Right atrium auricular region (tissue), 2 donors: ENCODE measurements around the gene ALDH2. TPM values are rescaled to one million over a fixed set of nuclear protein-coding genes. Genes with fewer than 3 reads are reported as not detected.

ENCODE experiments used
- DNase-seq: peaks from one replicate; pipeline ENCODE4 v3.0.0-alpha.2; 2019; ENCODE audit warnings: low spot score
- H3K27ac ChIP-seq, 2 donors: fragments of 200-600 bp; sonication (generic); 1 replicate in 1 of 2; 2 replicates in 1 of 2; pipeline ENCODE4 v1.5.1; 2016 to 2019
- H3K27me3 ChIP-seq, 2 donors: fragments of 200-600 bp; sonication (generic); one replicate each; pipeline versions ENCODE4 v1.5.1 to v1.6.0; 2017 to 2019
- H3K36me3 ChIP-seq: fragments of 200-600 bp; sonication (generic); one replicate; pipeline ENCODE4 v1.5.1; 2016
- H3K4me1 ChIP-seq, 2 donors: fragments of 200-600 bp; sonication (generic); one replicate each; pipeline versions ENCODE4 v1.5.1 to v1.6.0; 2017 to 2019
- H3K4me3 ChIP-seq, 2 donors: fragments of 200-600 bp; sonication (generic); 1 replicate in 1 of 2; 2 replicates in 1 of 2; pipeline ENCODE4 v1.5.1; 2017 to 2019; ENCODE audit warnings: mild to moderate bottlenecking in 1 of 2, moderate library complexity in 1 of 2
- H3K9me3 ChIP-seq, 2 donors: fragments of 200-600 bp; sonication (generic); one replicate each; pipeline ENCODE4 v1.5.1; 2019
- total RNA-seq, 2 donors: library from RNA; depleted of rRNA; stranded (reverse); fragments of >200 nt; gene quantifications; one replicate each; pipeline ENCODE4 v1.1.0, GENCODE V29; 2016
- TF ChIP-seq, protein P1 (sequence below), 2 donors: fragments of 200-600 bp; sonication (generic); IDR thresholded peaks; one replicate each; pipeline ENCODE4 v1.5.1; 2019; ENCODE audit warnings: antibody characterized with exemption in 2 of 2

Gene ALDH2
- total RNA-seq, 2 donors from 2014 or later = 157 to 158 TPM

DNA sequence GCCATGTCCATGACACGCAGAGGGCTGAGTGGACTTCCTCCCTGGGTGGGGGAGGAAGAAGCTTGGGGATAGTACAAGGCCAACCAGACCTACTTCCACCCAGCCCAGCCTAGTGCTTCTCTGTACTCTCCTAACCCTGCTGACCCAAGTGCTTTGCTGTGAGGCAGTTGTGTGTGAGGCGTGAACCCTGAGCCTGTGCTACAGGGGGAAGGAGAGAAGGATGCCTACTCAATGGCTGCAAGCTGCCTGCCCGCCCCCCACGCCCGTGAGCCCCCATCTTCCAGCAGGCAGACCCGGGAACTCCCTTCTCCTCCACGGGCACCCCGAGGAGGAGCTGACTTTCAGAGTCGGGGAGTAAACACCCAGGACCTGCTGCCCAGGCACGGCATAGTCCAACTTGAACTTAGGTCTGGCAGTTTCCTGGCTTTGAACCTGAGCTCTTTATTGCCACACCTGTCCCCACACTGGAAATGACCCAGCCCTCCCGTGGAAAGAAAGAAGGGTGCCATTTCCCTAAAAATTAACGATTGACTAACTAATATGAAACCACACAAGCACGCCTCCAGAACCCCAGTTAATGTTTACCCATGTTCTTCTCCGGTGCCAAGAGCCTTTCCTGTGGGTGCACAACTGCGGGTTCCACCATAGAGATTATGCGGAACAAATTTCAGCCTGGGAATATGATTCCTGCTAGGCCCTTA is 10.8 kb downstream of the ALDH2 start:
- H3K27me3 ChIP-seq = no peaks in the 10 kb centered on the region
- no peak overlapping the region for H3K4me3 ChIP-seq
- peaks cover 8% of the 10 kb centered on the region for H3K36me3 ChIP-seq
- DNase-seq = no peak
- TF ChIP-seq, protein P1, sequence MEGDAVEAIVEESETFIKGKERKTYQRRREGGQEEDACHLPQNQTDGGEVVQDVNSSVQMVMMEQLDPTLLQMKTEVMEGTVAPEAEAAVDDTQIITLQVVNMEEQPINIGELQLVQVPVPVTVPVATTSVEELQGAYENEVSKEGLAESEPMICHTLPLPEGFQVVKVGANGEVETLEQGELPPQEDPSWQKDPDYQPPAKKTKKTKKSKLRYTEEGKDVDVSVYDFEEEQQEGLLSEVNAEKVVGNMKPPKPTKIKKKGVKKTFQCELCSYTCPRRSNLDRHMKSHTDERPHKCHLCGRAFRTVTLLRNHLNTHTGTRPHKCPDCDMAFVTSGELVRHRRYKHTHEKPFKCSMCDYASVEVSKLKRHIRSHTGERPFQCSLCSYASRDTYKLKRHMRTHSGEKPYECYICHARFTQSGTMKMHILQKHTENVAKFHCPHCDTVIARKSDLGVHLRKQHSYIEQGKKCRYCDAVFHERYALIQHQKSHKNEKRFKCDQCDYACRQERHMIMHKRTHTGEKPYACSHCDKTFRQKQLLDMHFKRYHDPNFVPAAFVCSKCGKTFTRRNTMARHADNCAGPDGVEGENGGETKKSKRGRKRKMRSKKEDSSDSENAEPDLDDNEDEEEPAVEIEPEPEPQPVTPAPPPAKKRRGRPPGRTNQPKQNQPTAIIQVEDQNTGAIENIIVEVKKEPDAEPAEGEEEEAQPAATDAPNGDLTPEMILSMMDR (IDR thresholded peaks at IDR 0.05) = no peak
- peak overlapping the region; percentile 88 to 92 for H3K27ac ChIP-seq
- H3K4me1 ChIP-seq = peaks cover 0 to 49% of the 10 kb centered on the region in 2 donors
- peaks cover 0 to 5% of the 10 kb centered on the region in 2 donors for H3K9me3 ChIP-seq

DNA sequence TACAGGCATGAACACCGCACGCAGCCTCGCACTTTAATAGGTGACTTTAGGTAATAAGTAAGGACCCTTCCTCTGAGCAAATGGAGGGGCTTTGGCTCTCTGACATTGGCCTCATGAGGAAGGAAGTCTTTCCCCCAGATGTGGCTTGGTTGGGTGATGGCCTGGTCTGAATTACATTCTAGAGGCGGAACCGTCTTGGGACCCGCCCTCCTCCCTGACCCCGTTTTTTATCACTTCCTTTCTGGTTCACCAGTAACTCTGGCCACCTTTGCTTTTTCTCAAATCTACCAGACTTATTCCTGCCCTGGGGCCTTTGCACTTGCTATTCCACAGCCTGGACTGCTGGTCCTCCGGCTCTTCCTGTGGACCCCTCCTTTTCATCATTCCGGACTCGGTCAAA is 13.4 kb downstream of the ALDH2 start:
- H3K4me3 ChIP-seq = no peak overlapping the region
- peaks cover 31% of the 10 kb centered on the region for H3K36me3 ChIP-seq
- no peaks in the 10 kb centered on the region for H3K27me3 ChIP-seq
- H3K4me1 ChIP-seq = peaks cover 0 to 24% of the 10 kb centered on the region in 2 donors
- DNase-seq = no peak
- H3K27ac ChIP-seq = no peak overlapping the region
- H3K9me3 ChIP-seq = peaks cover 0 to 5% of the 10 kb centered on the region in 2 donors
- TF ChIP-seq, protein P1 (IDR thresholded peaks at IDR 0.05) = no peak

DNA sequence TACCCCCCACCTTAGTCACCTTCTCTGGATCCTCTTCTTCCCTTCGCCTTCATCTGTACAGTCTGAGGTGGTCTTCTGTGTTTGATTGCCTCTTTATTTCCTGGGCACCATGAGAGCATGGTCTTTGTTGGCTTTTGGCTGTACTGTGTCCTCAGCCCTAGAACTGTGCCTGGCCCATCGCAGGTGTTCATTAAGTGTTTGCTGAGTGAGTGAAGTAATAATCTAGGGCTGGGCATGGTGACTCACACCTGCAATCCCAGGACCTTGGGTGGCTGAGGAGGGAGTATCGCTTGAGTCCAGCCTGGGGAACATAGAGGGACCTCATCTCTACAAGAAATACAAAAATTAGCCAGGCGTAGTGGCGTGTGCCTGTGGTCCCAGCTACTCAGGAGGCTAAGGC is 13.9 kb downstream of the ALDH2 start:
- Histone ChIP-seq H3K9me3 (peaks cover 0 to 5% of the 10 kb centered on the region in 2 donors), H3K36me3 (peaks cover 36% of the 10 kb centered on the region), H3K4me1 (peaks cover 0 to 20% of the 10 kb centered on the region in 2 donors), H3K4me3 (no peak overlapping the region), H3K27me3 (no peaks in the 10 kb centered on the region), H3K27ac (no peak overlapping the region)
- no peak for DNase-seq
- TF ChIP-seq, protein P1 (IDR thresholded peaks at IDR 0.05) = no peak

DNA sequence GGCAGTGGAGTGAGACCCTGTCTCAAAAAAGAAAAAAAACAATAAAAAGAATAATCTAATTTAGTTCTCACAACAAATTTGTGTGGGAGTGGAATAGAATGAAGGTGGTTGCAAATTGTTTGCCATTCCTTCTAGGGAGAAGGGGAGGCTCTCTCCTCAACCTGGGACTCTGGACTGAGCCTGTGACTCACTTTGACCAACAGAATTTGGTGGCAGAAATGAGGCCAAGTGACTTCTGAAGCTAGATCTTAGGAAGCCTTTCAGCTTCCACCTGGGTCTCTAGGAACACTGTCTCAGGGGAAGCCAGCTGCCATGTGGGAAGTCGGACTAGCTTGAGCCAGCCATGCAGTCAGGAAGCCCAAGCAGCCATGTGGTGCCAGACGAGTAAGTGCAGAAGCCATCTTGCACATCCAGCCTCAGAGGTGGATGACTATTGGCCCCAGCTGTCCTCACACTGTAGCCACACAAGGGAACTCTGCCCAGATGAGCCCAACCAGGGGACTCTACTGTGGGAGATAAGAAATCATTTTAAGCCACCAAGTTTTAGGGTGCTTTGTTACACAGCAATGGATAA is 14.4 kb downstream of the ALDH2 start:
- H3K9me3 ChIP-seq = peaks cover 0 to 5% of the 10 kb centered on the region in 2 donors
- no peak for DNase-seq
- H3K4me3 ChIP-seq = no peak overlapping the region
- H3K4me1 ChIP-seq = peaks cover 0 to 14% of the 10 kb centered on the region in 2 donors
- H3K27ac ChIP-seq = no peak overlapping the region
- no peaks in the 10 kb centered on the region for H3K27me3 ChIP-seq
- H3K36me3 ChIP-seq = peaks cover 41% of the 10 kb centered on the region
- TF ChIP-seq, protein P1 (IDR thresholded peaks at IDR 0.05) = no peak

DNA sequence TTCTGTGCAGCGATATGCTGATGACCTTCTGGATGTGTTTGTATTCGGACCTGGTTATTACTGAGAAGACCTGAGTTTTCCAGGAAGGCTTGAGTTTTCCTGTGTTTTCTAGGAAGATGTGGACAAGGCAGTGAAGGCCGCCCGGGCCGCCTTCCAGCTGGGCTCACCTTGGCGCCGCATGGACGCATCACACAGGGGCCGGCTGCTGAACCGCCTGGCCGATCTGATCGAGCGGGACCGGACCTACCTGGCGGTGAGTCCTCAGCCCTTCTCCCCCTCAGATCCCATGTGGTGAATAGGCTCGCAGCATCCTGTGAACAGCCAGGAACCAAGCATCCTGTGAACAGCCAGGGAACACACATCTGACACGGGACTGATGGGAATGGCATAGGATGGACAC is 16.3 kb downstream of the ALDH2 start:
- Histone ChIP-seq H3K36me3 (peaks cover 53% of the 10 kb centered on the region), H3K27me3 (no peaks in the 10 kb centered on the region)

More for the DNA sequence above, 16.3 kb downstream of the ALDH2 start:
- Histone ChIP-seq H3K27ac (no peak overlapping the region), H3K4me3 (no peak overlapping the region), H3K4me1 (peaks cover 0 to 3% of the 10 kb centered on the region in 2 donors), H3K9me3 (peaks cover 0 to 5% of the 10 kb centered on the region in 2 donors)
- TF ChIP-seq, protein P1 (IDR thresholded peaks at IDR 0.05) = no peak
- DNase-seq = no peak
